Kasumi-1 (cell line): Measurements from ENCODE around the gene ZNF831.

Source experiments
- DNase-seq, 2 experiments: peaks; one replicate each; lab custom pipeline; 2025; lab: John Stamatoyannopoulos, UW

ZNF831 gene

DNA sequence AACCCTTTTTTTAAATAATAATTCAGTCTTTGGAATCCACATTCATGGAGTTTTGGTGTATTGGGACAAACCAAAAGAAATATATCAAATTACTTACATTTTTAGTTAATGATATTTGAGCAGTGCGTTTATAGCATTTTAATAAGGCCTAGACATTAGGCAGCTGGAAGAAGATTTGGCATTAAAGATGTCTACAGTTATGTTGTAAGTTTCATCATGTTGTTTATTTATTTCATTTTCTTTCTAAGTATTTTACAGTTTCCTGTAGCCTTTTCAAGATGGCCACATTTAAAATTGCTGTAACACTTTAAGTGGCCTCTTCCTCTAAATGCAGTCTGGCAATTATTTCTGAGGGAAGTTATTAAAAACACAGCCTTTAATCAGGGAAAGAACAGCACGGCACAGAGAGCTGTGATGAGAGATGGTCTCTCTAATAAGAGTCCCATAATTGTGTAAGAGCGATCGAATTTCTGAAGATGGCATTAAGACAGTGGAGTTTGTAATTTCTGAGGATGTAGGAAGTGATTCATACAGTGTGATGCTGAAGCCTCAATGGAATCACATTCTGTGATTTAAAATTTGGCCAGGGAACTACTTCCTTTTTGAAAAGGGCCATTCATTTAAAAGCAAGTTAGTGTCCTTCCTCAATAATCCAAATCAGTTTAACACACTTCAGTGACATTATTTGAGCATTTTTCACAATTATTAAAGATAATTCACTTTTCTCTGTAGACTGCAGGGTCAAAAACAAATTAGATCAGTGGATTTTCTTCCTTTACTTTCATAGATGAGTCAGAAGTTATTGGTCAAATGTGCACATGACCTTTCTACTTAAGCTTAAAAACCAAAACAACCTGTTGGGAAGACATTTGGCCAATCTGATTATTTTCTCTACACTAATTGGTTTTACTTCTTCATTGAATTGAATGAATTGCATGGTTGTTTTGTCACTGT, 84.4 kb downstream of the ZNF831 start:
- DNase-seq: no peak

GRCh38 chr20:59250293-59250692, 86.7 kb downstream of the ZNF831 start:
- no peak for DNase-seq

GRCh38 chr20:59253325-59253724, 89.7 kb downstream of the ZNF831 start:
- no peak for DNase-seq

DNA sequence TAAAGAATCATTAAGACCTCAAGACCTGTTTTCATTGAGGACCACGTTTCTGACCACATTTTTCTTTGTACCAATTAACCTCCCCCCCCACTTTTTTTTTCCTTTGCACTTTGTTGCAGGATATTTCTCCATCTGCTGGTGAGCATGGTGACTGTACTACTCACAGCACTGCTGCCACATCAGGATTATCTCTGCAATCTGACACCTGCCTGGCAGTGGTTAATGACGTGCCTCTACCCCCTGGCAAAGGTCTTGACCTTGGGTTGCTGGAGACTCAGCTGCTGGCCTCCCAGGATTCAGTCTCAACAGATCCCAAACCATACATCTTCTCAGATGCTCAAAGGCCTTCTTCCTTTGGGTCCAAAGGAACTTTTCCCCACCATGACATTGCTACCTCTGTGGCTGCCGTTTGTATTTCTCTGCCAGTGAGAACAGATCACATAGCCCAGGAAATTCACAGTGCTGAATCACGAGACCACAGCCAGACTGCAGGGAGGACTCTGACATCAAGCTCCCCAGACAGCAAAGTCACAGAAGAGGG, 90.2 kb downstream of the ZNF831 start:
- DNase-seq: no peak

GRCh38 chr20:59255256-59255655, 91.6 kb downstream of the ZNF831 start:
- DNase-seq: no peak

DNA sequence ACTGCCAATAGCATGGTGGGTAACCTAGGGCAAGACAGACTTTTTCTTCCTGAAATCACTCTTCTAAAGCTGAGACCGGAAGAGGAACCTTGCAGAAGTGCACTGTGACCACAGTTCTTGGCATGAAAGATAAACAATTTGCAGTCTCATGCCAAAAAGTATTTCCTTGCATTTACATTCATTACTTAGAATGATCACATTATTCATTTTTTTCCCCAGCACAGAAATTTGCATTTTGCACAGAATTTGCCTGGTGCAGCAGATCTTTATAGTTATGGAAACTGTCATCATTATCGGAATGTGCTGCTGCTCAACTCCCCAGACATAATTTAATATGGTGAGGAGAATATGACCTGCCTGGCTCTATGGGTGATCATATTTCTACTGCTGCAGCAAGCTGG, 94.6 kb downstream of the ZNF831 start:
- DNase-seq: no peak

DNA sequence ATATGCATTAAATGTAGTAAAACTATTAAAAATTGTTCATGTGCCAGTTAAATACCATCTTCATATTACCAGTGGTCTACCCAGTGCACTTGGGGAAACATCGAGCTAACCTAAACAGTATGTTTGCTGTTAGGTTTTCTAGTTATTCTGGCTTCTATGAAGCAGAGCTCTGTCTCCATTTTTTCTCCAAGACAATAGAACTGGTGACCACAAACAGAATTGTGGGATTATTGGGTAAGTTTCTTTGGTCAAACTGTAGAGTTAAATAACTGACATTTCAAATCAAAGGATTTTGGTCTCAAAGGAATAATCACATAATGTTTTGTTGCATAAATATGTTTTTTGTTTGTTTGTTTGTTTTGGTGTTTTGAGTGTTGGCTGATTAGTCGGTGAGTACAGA, 96.3 kb downstream of the ZNF831 start:
- no peak for DNase-seq

DNA sequence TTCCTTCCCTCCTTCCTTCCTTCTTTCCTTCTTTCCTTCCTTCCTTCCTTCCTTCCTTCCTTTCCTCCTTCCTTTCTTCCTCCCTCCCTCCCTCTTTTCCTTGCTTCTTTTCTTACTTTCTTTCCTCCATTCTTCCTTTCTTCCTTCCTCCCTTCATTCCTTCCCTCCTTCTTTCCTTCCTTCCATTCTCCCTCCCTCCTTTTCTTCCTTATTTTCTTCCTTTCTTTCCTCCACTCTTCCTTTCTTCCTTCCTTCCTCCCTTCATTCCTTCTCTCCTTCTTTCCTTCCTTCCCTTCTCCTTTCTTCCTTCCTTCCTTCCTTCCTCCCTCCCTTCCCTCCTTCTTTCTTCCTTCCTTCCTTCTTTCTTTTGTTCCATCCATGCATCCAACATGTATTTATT, 101.7 kb downstream of the ZNF831 start:
- DNase-seq: no peak

GRCh38 chr20:59268870-59269269, 105.2 kb downstream of the ZNF831 start:
- DNase-seq: no peak

GRCh38 chr20:59269411-59270025, 105.9 kb downstream of the ZNF831 start:
- DNase-seq: no peak

- no peak for DNase-seq
Observed at GRCh38 chr20:59270380-59270779, 106.8 kb downstream of the ZNF831 start.

DNA sequence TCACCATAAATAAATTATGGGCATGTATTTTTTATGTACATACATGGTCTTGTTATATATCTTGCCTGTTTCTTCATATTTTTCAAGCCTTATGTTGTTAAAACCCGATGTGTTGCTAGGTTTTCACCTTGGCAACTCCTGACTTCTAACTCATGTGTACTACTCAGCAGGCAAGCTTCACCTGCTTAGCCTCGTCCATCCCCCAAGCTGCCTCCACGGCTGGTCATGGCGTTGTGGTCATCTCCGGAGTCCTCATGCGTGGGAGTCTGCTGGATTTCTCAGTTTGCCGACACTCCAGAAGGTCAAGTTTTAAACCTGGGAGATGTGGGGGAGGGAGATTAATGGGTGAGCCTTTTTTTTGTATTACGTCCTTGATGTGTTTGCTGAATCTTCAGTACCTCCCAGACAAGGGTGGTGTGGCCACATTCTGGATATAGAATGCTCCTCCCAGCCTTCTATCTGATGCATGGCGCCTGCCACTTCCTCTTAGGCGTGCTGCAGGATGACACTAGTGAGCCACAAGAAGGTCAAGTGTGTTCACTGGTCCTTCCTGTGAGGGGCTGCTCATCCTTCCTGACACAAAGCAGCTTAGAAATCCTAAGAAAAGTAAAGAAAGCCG, 110.2 kb downstream of the ZNF831 start:
- no peak for DNase-seq

DNA sequence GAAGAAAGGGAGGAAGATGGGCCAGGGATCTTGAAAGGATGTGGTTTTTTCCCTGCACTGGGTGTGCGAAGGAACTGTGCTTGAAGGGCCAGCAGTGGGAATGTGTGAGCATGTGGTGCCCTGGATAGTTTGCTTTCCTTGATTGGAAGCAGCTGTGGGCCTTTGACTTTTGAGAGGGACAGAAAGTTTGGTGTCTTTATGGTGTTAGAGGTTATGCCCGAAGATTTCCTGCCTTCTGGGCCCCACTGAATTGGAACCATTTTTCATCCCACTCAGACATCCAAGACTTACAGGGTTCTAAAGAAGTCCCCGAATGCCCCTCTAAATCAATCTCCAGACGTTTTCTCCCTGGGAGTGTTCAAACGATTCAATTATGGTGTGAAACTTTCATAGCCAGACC, 113.3 kb downstream of the ZNF831 start:
- DNase-seq: no peak

GRCh38 chr20:59284470-59284869, 120.8 kb downstream of the ZNF831 start:
- DNase-seq: no peak

- DNase-seq: no peak
Observed at GRCh38 chr20:59289994-59290393, 126.4 kb downstream of the ZNF831 start.

- DNase-seq: no peak
Observed at GRCh38 chr20:59291740-59292383, 128.2 kb downstream of the ZNF831 start.

DNA sequence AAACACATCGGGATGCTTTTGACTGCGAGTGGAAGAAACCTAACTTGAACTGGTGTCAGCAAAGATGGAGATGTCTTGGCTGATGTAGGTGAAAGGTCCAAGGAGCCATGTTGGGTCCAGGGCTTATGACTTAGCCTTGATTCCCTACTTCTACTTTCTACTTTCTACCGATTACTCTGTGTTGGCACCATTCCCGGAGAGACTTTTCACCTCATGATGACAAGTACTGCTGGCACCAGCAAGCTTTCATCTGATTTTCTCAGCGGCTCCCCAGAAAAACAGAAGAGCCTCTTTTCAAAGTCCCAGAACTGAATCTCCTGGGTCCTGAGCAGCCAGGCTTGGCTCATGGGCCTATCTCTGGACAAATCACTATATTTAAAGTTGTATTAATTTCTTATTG, 131.9 kb downstream of the ZNF831 start:
- DNase-seq: no peak

DNA sequence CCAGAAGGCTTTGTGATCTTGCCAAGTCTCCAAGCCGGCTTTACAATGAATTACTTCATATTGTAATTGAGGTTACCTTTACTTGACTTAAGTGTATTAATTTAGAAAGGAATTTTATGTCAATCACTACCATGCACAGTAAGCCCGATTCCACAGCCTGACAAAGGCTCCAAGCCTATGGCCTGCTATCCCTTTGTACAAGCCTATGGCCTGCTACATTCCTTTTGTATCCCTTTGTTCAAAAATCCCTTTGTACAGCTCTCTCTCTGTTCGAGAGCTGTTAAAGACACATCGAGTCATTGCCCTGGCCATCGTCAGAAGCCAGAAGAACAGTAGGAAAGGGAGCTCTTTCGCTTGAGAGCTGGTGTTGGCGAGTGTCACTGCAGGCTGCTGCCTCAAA, 134.1 kb downstream of the ZNF831 start:
- DNase-seq: no peak

GRCh38 chr20:59299945-59300332, 136.3 kb downstream of the ZNF831 start:
- no peak for DNase-seq

- DNase-seq: no peak
Observed at GRCh38 chr20:59300333-59301081, 136.9 kb downstream of the ZNF831 start, which contains the start of gene EDN3. Gene EDN3 (plus strand): TSS chr20:59300611. CDS start chr20:59300813, 202 bp downstream.

DNA sequence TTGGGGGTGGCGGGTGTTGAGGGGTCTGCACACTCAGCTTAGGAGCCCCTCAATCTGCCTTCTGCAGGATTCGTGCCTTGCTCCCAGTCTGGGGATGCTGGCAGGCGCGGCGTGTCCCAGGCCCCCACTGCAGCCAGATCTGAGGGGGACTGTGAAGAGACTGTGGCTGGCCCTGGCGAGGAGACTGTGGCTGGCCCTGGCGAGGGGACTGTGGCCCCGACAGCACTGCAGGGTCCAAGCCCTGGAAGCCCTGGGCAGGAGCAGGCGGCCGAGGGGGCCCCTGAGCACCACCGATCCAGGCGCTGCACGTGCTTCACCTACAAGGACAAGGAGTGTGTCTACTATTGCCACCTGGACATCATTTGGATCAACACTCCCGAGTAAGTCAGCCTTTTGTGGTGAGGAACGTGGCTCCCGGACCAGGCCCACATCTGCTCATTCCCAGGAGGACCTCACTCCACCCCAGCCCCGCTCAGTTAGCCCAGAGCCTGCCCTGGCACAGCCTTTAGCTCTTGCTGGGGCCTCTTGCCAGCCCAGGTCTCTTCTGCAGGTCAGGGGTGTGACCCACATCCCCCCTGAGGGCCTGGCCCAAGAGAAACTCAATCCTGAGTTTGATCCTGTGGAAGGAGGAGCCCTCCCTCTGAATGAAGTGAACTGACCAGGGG, 137.9 kb downstream of the ZNF831 start:
- no peak for DNase-seq
